Fibroblast of lung (primary cell): Measurements from ENCODE around the gene STAT3.

Experiments
- CTCF ChIP-seq, 2 donors: IDR thresholded peaks in 1 of 2; conservative IDR thresholded peaks in 1 of 2; 1 replicate in 1 of 2; 2 replicates in 1 of 2; pipeline ENCODE4 v1.5.1; 2011 to 2012; ENCODE audit warnings: low read length in 2 of 2, control low read depth in 1 of 2, inconsistent platforms in 1 of 2, low read depth in 1 of 2, mild to moderate bottlenecking in 1 of 2
- EZH2 ChIP-seq: IDR thresholded peaks from 2 replicates; pipeline ENCODE4 v1.5.1; 2012; ENCODE audit warnings: low read length, control low read depth, mild to moderate bottlenecking; ENCODE audit errors: missing control alignments

- TF ChIP-seq CTCF (conservative IDR thresholded peaks at IDR 0.05 in 1 of 2, IDR thresholded peaks at IDR 0.05 in 1 of 2; ENCODE audit: low read depth in 1 of 2, low read length in 2 of 2) (no peak), EZH2 (no peak)
Observed at GRCh38 chr17:42273474-42274252, 114.6 kb downstream of the STAT3 start.
